K562 (cell line): ENCODE measurements around the gene COL15A1. TPM values are rescaled to one million over a fixed set of nuclear protein-coding genes. Genes with fewer than 3 reads are reported as not detected.

ENCODE experiments used
- ARID4B ChIP-seq: sonication (generic); formaldehyde crosslinking; IDR thresholded peaks from 2 replicates; pipeline ENCODE4 v1.8.0; 2022; ENCODE audit warnings: mild to moderate bottlenecking, missing genetic modification reagents
- CHD1 ChIP-seq: fragments of 200-600 bp; sonication (generic); IDR thresholded peaks from one replicate; pipeline ENCODE4 v1.6.1; 2012; ENCODE audit warnings: mild to moderate bottlenecking, moderate library complexity, low read length, inconsistent platforms
- CHD4 ChIP-seq: fragments of 200-600 bp; sonication (generic); IDR thresholded peaks from 3 replicates; pipeline ENCODE4 v1.6.1; 2012; ENCODE audit warnings: low read depth, mild to moderate bottlenecking, mixed read lengths, low read length, inconsistent platforms; ENCODE audit not compliant: insufficient read depth, insufficient replicate concordance, poor library complexity, severe bottlenecking
- DEAF1 ChIP-seq: fragments of 450-650 bp; formaldehyde crosslinking; IDR thresholded peaks from 2 replicates; pipeline ENCODE4 v1.4.0; 2020; ENCODE audit warnings: mild to moderate bottlenecking, moderate library complexity
- ILF3 ChIP-seq: fragments of 450-650 bp; IDR thresholded peaks from 2 replicates; pipeline ENCODE4 v1.6.1; 2018; ENCODE audit warnings: antibody characterized with exemption, mild to moderate bottlenecking, moderate library complexity, borderline replicate concordance
- MTA3 ChIP-seq: fragments of 450-650 bp; formaldehyde crosslinking; IDR thresholded peaks from 2 replicates; pipeline ENCODE4 v1.6.1; 2017; ENCODE audit warnings: mild to moderate bottlenecking, borderline replicate concordance
- MYNN ChIP-seq, 2 experiments: sonication (generic); formaldehyde crosslinking in 1 of 2; IDR thresholded peaks; 2 replicates each; pipeline versions ENCODE4 v1.5.0 to v1.6.1; 2016 to 2020; ENCODE audit warnings: antibody characterized with exemption in 1 of 2, missing genetic modification reagents in 1 of 2
- NFE2L1 ChIP-seq: fragments of 450-650 bp; IDR thresholded peaks from 2 replicates; pipeline ENCODE4 v1.6.1; 2016; ENCODE audit warnings: missing genetic modification characterization, low read depth, mild to moderate bottlenecking, missing compliant biosample characterization, moderate library complexity, borderline replicate concordance
- NR1H2 ChIP-seq: sonication (generic); formaldehyde crosslinking; IDR thresholded peaks from 2 replicates; pipeline ENCODE4 v1.4.0; 2020; ENCODE audit warnings: mild to moderate bottlenecking, missing genetic modification reagents
- PBX2 ChIP-seq, 2 experiments: IDR thresholded peaks in 1 of 2; conservative IDR thresholded peaks in 1 of 2; 2 replicates each; pipeline ENCODE4 v1.6.1; 2016; ENCODE audit warnings: low read depth in 2 of 2, mild to moderate bottlenecking in 1 of 2, missing compliant biosample characterization in 1 of 2, missing genetic modification characterization in 1 of 2, moderate library complexity in 1 of 2
- PHF21A ChIP-seq: fragments of 450-650 bp; IDR thresholded peaks from 2 replicates; pipeline ENCODE4 v1.6.1; 2017; ENCODE audit warnings: low read depth, borderline replicate concordance
- RFX5 ChIP-seq: IDR thresholded peaks from 2 replicates; pipeline ENCODE4 v1.6.1; 2011; ENCODE audit warnings: low read depth, mild to moderate bottlenecking, improper control_type of control experiment, low read length
- RFX7 ChIP-seq: fragments of 250-450 bp; sonication (Bioruptor Pico); IDR thresholded peaks from 2 replicates; pipeline ENCODE4 v1.5.1; 2021; ENCODE audit warnings: mild to moderate bottlenecking
- RHOXF2B ChIP-seq: fragments of 250-450 bp; sonication (Bioruptor Pico); conservative IDR thresholded peaks from 2 replicates; pipeline ENCODE4 v1.5.1; 2021
- SETDB1 ChIP-seq: IDR thresholded peaks from one replicate; pipeline ENCODE4 v1.6.1; 2012; ENCODE audit warnings: low read length, control low read depth, inconsistent platforms
- SP2 ChIP-seq: IDR thresholded peaks from 2 replicates; pipeline ENCODE4 v1.6.1; 2011; ENCODE audit warnings: mild to moderate bottlenecking, low read depth, low read length, moderate library complexity; ENCODE audit not compliant: poor library complexity, severe bottlenecking; ENCODE audit errors: extremely low read depth
- SREBF1 ChIP-seq: fragments of 150-350 bp; IDR thresholded peaks from 2 replicates; pipeline ENCODE4 v1.6.1; 2014; ENCODE audit warnings: antibody characterized with exemption, low read depth, low read length, borderline replicate concordance
- STAT5B ChIP-seq: fragments of 250-450 bp; sonication (Bioruptor Pico); IDR thresholded peaks from 2 replicates; pipeline ENCODE4 v1.8.0; 2021; ENCODE audit warnings: mild to moderate bottlenecking, inconsistent platforms
- TBP ChIP-seq: optimal IDR thresholded peaks from 2 replicates; pipeline ENCODE3; 2011; ENCODE audit warnings: low read depth, low read length, improper control_type of control experiment
- ZBTB8A ChIP-seq: fragments of 450-650 bp; IDR thresholded peaks from 2 replicates; pipeline ENCODE4 v1.6.1; 2018; ENCODE audit warnings: mild to moderate bottlenecking, moderate library complexity; ENCODE audit not compliant: partially characterized antibody
- polyA plus RNA-seq, 8 experiments: library from polyadenylated mRNA; depleted of rRNA in 4 of 8; stranded (reverse) in 5 of 8; unstranded in 3 of 8; fragments of >200 nt; fragmentation: Nextera tagmentation in 2 of 8; fragmentation: Illumina TruSeq in 1 of 8; extraction: Ambion mirVana in 2 of 8; extraction: Trizol in 1 of 8; gene quantifications; 2 replicates each; pipeline versions ENCODE4 v1.2.1 to v1.2.3, GENCODE V29; 2011 to 2014; ENCODE audit warnings: inconsistent platforms in 1 of 8, missing spikeins in 1 of 8
- total RNA-seq, 7 experiments: library from RNA; depleted of rRNA in 6 of 7; stranded (reverse); fragments of >200 nt in 6 of 7; fragmentation: Illumina TruSeq in 2 of 7; extraction: Trizol in 2 of 7; gene quantifications; 2 replicates each; pipeline versions ENCODE4 v1.2.1 to v1.2.3, GENCODE V29; 2011 to 2021; ENCODE audit warnings: low replicate concordance in 1 of 7

The COL15A1 gene
- total and polyA plus RNA-seq, 9 of the 15 experiments (the other 6 are each of a cell fraction or from before 2014, with no cell fraction given), result 0.46 to 5.1 (median 2.6) TPM

GRCh38 chr9:99072040-99072394 is 128.3 kb downstream of the COL15A1 start (continued):
- no peak for TF ChIP-seq CHD4
- no peak for TF ChIP-seq SETDB1
- TF ChIP-seq ARID4B (CRISPR knock-in tag), result no peak
- TF ChIP-seq NR1H2 (CRISPR knock-in tag), result no peak
- no peak for TF ChIP-seq RHOXF2B (CRISPR knock-in tag)
- no peak for TF ChIP-seq PBX2 (CRISPR knock-in tag; IDR thresholded peaks at IDR 0.05; ENCODE audit: low read depth)
- no peak for TF ChIP-seq PBX2 (tag; conservative IDR thresholded peaks at IDR 0.05; ENCODE audit: low read depth)
- TF ChIP-seq CHD1, result no peak
- no peak for TF ChIP-seq SREBF1
- TF ChIP-seq RFX7 (CRISPR knock-in tag), result no peak
- no peak for TF ChIP-seq NFE2L1 (tag)
- TF ChIP-seq TBP, result no peak
- TF ChIP-seq DEAF1 (CRISPR knock-in tag), result no peak
- no peak for TF ChIP-seq ILF3
- TF ChIP-seq MYNN (IDR thresholded peaks at IDR 0.05), result no peak
- no peak for TF ChIP-seq MYNN (CRISPR knock-in tag; IDR thresholded peaks at IDR 0.05)
- TF ChIP-seq MTA3, result no peak
- no peak for TF ChIP-seq RFX5
- TF ChIP-seq PHF21A, result no peak
- no peak for TF ChIP-seq ZBTB8A
- no peak for TF ChIP-seq STAT5B (CRISPR knock-in tag)
- TF ChIP-seq SP2, result no peak
